ENCODE results near the gene MRPL52. TPM values are rescaled to one million over a fixed set of nuclear protein-coding genes. Genes with fewer than 3 reads are reported as not detected.
A peak's percentile ranks its signal among the peaks of the same experiment; 100 is the strongest.

MRPL52 gene
- polyA plus RNA-seq, 2 donors, result 99.8 to 182 TPM

DNA sequence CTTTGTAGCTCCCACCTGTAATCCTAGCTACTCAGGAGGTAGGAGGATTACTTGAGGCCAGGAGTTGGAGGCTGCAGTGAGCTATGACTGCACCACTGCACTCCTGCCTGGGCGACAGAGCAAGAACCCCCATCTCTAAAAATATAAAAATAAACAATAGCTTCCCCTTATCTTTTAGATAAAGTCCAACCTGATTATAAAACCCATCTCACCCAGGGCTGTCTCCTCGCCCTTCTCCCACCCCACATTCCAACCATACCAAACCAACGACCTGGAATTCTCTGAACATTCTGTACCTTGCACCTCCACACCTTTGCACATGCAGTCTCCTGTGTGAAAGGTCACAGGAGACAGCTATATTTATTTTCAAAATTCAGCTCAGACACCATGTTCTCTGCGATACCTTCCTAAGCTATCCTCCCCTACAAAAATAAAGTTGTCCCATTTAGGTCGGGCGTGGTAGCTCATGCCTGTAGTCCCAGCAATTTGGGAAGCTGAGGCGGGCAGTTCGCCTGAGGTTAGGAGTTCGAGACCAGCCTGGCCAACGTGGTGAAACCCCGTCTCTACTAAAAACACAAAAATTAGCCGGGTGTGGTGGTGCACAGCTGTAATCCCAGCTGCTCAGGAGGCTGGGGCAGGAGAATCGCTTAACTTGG, 22.1 kb upstream of the MRPL52 start:
- no peaks in the 10 kb centered on the region for H3K36me3 ChIP-seq (ENCODE audit: control insufficient read depth in 2 of 2, insufficient read depth in 2 of 2, low read length in 1 of 2)
- WGBS, 2 donors, result 77 to 78% methylated on average over 13 of the region's 13 CpGs
- H3K27ac ChIP-seq (ENCODE audit: low read depth in 2 of 2, low read length in 1 of 2), result no peak overlapping the region
- no peaks in the 10 kb centered on the region for H3K9me3 ChIP-seq (ENCODE audit: control insufficient read depth in 2 of 2, insufficient read depth in 1 of 2, low read depth in 1 of 2, low read length in 1 of 2)
- no peak overlapping the region for H3K4me3 ChIP-seq (ENCODE audit: low read depth in 1 of 2, low read length in 2 of 2)
- H3K27me3 ChIP-seq (ENCODE audit: control insufficient read depth in 1 of 2, insufficient read depth in 2 of 2, low read length in 2 of 2), result no peaks in the 10 kb centered on the region
- H3K4me1 ChIP-seq (ENCODE audit: control insufficient read depth in 2 of 2, insufficient read depth in 2 of 2, low read length in 1 of 2), result no peaks in the 10 kb centered on the region

- H3K36me3 ChIP-seq (ENCODE audit: control insufficient read depth in 2 of 2, insufficient read depth in 2 of 2, low read length in 1 of 2), result no peaks in the 10 kb centered on the region
- H3K4me3 ChIP-seq (ENCODE audit: low read depth in 1 of 2, low read length in 2 of 2), result no peak overlapping the region
- H3K27me3 ChIP-seq (ENCODE audit: control insufficient read depth in 1 of 2, insufficient read depth in 2 of 2, low read length in 2 of 2), result no peaks in the 10 kb centered on the region
- H3K9me3 ChIP-seq (ENCODE audit: control insufficient read depth in 2 of 2, insufficient read depth in 1 of 2, low read depth in 1 of 2, low read length in 1 of 2), result no peaks in the 10 kb centered on the region
- H3K27ac ChIP-seq (ENCODE audit: low read depth in 2 of 2, low read length in 1 of 2), result no peak overlapping the region
- H3K4me1 ChIP-seq (ENCODE audit: control insufficient read depth in 2 of 2, insufficient read depth in 2 of 2, low read length in 1 of 2), result no peaks in the 10 kb centered on the region
- 81 to 92% methylated on average over 5 of the region's 5 CpGs for WGBS, 2 donors
Measured at GRCh38 chr14:22808388-22809209, 21.1 kb upstream of the MRPL52 start.

GRCh38 chr14:22811722-22812121, 18.0 kb upstream of the MRPL52 start:
- H3K4me3 ChIP-seq (ENCODE audit: low read depth in 1 of 2, low read length in 2 of 2), result no peak overlapping the region
- no peak overlapping the region for H3K27ac ChIP-seq (ENCODE audit: low read depth in 2 of 2, low read length in 1 of 2)
- WGBS, 2 donors, result 38 to 59% methylated on average over 2 of the region's 2 CpGs
- H3K9me3 ChIP-seq (ENCODE audit: control insufficient read depth in 2 of 2, insufficient read depth in 1 of 2, low read depth in 1 of 2, low read length in 1 of 2), result no peaks in the 10 kb centered on the region
- H3K27me3 ChIP-seq (ENCODE audit: control insufficient read depth in 1 of 2, insufficient read depth in 2 of 2, low read length in 2 of 2), result no peaks in the 10 kb centered on the region
- no peaks in the 10 kb centered on the region for H3K4me1 ChIP-seq (ENCODE audit: control insufficient read depth in 2 of 2, insufficient read depth in 2 of 2, low read length in 1 of 2)
- no peaks in the 10 kb centered on the region for H3K36me3 ChIP-seq (ENCODE audit: control insufficient read depth in 2 of 2, insufficient read depth in 2 of 2, low read length in 1 of 2)

GRCh38 chr14:22812744-22813143, 16.9 kb upstream of the MRPL52 start:
- WGBS, 2 donors, result 88 to 97% methylated on average over 4 of the region's 4 CpGs
- Histone ChIP-seq H3K4me1 (ENCODE audit: control insufficient read depth in 2 of 2, insufficient read depth in 2 of 2, low read length in 1 of 2) (no peaks in the 10 kb centered on the region), H3K4me3 (ENCODE audit: low read depth in 1 of 2, low read length in 2 of 2) (no peak overlapping the region), H3K27ac (ENCODE audit: low read depth in 2 of 2, low read length in 1 of 2) (no peak overlapping the region), H3K36me3 (ENCODE audit: control insufficient read depth in 2 of 2, insufficient read depth in 2 of 2, low read length in 1 of 2) (no peaks in the 10 kb centered on the region), H3K9me3 (ENCODE audit: control insufficient read depth in 2 of 2, insufficient read depth in 1 of 2, low read depth in 1 of 2, low read length in 1 of 2) (no peaks in the 10 kb centered on the region), H3K27me3 (ENCODE audit: control insufficient read depth in 1 of 2, insufficient read depth in 2 of 2, low read length in 2 of 2) (no peaks in the 10 kb centered on the region)

DNA sequence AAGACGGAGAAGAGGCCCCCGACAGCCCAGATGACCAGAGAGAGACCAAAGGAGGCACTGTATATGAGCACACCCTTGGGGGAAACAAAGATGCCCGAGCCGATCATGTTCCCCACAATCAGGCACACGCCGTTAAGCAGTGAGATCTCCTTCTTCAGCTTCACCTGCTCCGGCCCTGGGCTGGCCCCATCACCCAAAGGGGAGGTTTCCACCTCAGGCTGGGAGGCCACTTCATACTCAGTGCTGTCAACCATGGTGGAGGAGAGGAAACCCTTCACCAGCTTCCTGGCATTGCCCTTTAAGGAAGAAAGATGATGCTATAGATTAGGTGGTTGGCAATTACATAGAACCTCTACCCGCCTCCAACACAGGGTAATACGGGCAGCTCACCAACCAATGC, 16.5 kb upstream of the MRPL52 start:
- H3K4me3 ChIP-seq (ENCODE audit: low read depth in 1 of 2, low read length in 2 of 2), result no peak overlapping the region
- H3K27me3 ChIP-seq (ENCODE audit: control insufficient read depth in 1 of 2, insufficient read depth in 2 of 2, low read length in 2 of 2), result no peaks in the 10 kb centered on the region
- H3K27ac ChIP-seq (ENCODE audit: low read depth in 2 of 2, low read length in 1 of 2), result no peak overlapping the region
- no peaks in the 10 kb centered on the region for H3K9me3 ChIP-seq (ENCODE audit: control insufficient read depth in 2 of 2, insufficient read depth in 1 of 2, low read depth in 1 of 2, low read length in 1 of 2)
- WGBS, 2 donors, result 83 to 85% methylated on average over 9 of the region's 9 CpGs
- no peaks in the 10 kb centered on the region for H3K36me3 ChIP-seq (ENCODE audit: control insufficient read depth in 2 of 2, insufficient read depth in 2 of 2, low read length in 1 of 2)
- H3K4me1 ChIP-seq (ENCODE audit: control insufficient read depth in 2 of 2, insufficient read depth in 2 of 2, low read length in 1 of 2), result no peaks in the 10 kb centered on the region

- H3K4me3 ChIP-seq (ENCODE audit: low read depth in 1 of 2, low read length in 2 of 2), result no peak overlapping the region
- no peaks in the 10 kb centered on the region for H3K4me1 ChIP-seq (ENCODE audit: control insufficient read depth in 2 of 2, insufficient read depth in 2 of 2, low read length in 1 of 2)
- no peaks in the 10 kb centered on the region for H3K36me3 ChIP-seq (ENCODE audit: control insufficient read depth in 2 of 2, insufficient read depth in 2 of 2, low read length in 1 of 2)
- 82 to 87% methylated on average over 7 of the region's 7 CpGs for WGBS, 2 donors
- H3K27me3 ChIP-seq (ENCODE audit: control insufficient read depth in 1 of 2, insufficient read depth in 2 of 2, low read length in 2 of 2), result no peaks in the 10 kb centered on the region
- no peak overlapping the region for H3K27ac ChIP-seq (ENCODE audit: low read depth in 2 of 2, low read length in 1 of 2)
- no peaks in the 10 kb centered on the region for H3K9me3 ChIP-seq (ENCODE audit: control insufficient read depth in 2 of 2, insufficient read depth in 1 of 2, low read depth in 1 of 2, low read length in 1 of 2)
Measured at GRCh38 chr14:22814373-22814772, 15.3 kb upstream of the MRPL52 start.

GRCh38 chr14:22814941-22815713, 14.6 kb upstream of the MRPL52 start, which contains the start of gene SLC7A7:
Gene SLC7A7 (minus strand): TSS chr14:22815435. CDS start chr14:22813398, 2,037 bp downstream.
- peak within 1 kb of the TSS in 1 of 2 donors; percentile 13 for H3K27ac ChIP-seq (ENCODE audit: low read depth in 2 of 2, low read length in 1 of 2)
- no peaks in the 10 kb centered on the region for H3K9me3 ChIP-seq (ENCODE audit: control insufficient read depth in 2 of 2, insufficient read depth in 1 of 2, low read depth in 1 of 2, low read length in 1 of 2)
- H3K36me3 ChIP-seq (ENCODE audit: control insufficient read depth in 2 of 2, insufficient read depth in 2 of 2, low read length in 1 of 2), result no peaks in the 10 kb centered on the region
- WGBS, 2 donors, result 54 to 63% methylated on average over 10 of the region's 10 CpGs
- no peaks in the 10 kb centered on the region for H3K4me1 ChIP-seq (ENCODE audit: control insufficient read depth in 2 of 2, insufficient read depth in 2 of 2, low read length in 1 of 2)
- H3K27me3 ChIP-seq (ENCODE audit: control insufficient read depth in 1 of 2, insufficient read depth in 2 of 2, low read length in 2 of 2), result no peaks in the 10 kb centered on the region
- H3K4me3 ChIP-seq (ENCODE audit: low read depth in 1 of 2, low read length in 2 of 2), result no peak within 1 kb of the TSS

- 38 to 52% methylated on average over 10 of the region's 10 CpGs for WGBS, 2 donors
Measured at GRCh38 chr14:22819151-22819988, 10.3 kb upstream of the MRPL52 start.

DNA sequence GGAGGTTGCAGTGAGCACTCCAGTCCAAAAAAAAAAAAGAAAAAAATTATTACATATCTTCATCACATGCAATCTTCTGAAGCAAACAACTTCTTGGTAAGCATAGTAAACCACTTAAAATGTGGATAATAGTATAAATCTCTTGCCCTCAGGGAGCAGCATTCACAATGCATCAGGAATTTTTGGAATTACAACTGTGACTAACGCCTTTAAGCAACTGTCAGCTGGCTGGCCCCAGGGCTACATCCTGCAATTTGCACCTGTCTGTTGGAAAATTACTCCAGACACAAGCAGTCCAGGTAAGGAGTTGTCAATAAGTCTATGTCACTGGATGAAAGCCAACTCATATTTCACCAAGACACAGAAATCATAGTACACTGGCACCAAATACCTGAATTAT, 9.0 kb upstream of the MRPL52 start:
- Histone ChIP-seq H3K4me3 (ENCODE audit: low read depth in 1 of 2, low read length in 2 of 2) (no peak overlapping the region), H3K9me3 (ENCODE audit: control insufficient read depth in 2 of 2, insufficient read depth in 1 of 2, low read depth in 1 of 2, low read length in 1 of 2) (no peaks in the 10 kb centered on the region), H3K4me1 (ENCODE audit: control insufficient read depth in 2 of 2, insufficient read depth in 2 of 2, low read length in 1 of 2) (peaks cover 0 to 6% of the 10 kb centered on the region in 2 donors), H3K27me3 (ENCODE audit: control insufficient read depth in 1 of 2, insufficient read depth in 2 of 2, low read length in 2 of 2) (no peaks in the 10 kb centered on the region), H3K27ac (ENCODE audit: low read depth in 2 of 2, low read length in 1 of 2) (no peak overlapping the region), H3K36me3 (ENCODE audit: control insufficient read depth in 2 of 2, insufficient read depth in 2 of 2, low read length in 1 of 2) (no peaks in the 10 kb centered on the region)
- WGBS, 2 donors, result 51 to 55% methylated on average over 1 of the region's 1 CpG

More at GRCh38 chr14:22819151-22819988, 10.3 kb upstream of the MRPL52 start:
- Histone ChIP-seq H3K36me3 (ENCODE audit: control insufficient read depth in 2 of 2, insufficient read depth in 2 of 2, low read length in 1 of 2) (no peaks in the 10 kb centered on the region), H3K27ac (ENCODE audit: low read depth in 2 of 2, low read length in 1 of 2) (peak overlapping the region; percentile 4 to 62), H3K4me1 (ENCODE audit: control insufficient read depth in 2 of 2, insufficient read depth in 2 of 2, low read length in 1 of 2) (peaks cover 0 to 6% of the 10 kb centered on the region in 2 donors), H3K4me3 (ENCODE audit: low read depth in 1 of 2, low read length in 2 of 2) (no peak overlapping the region), H3K9me3 (ENCODE audit: control insufficient read depth in 2 of 2, insufficient read depth in 1 of 2, low read depth in 1 of 2, low read length in 1 of 2) (no peaks in the 10 kb centered on the region), H3K27me3 (ENCODE audit: control insufficient read depth in 1 of 2, insufficient read depth in 2 of 2, low read length in 2 of 2) (no peaks in the 10 kb centered on the region)
